CD4-positive, alpha-beta T cell treated with Interleukin-17A for 4 hours (primary cell): ENCODE data around the gene ME1.
"Not testable (repeated sequence)": the region's sequence is repeated elsewhere in the genome, so short reads cannot be mapped to it uniquely, and the experiment has no call there.

Experiments
- DNase-seq: peaks from one replicate; pipeline ENCODE4 v3.0.0-alpha.2; 2020; ENCODE audit warnings: mixed read lengths

ME1 gene

DNA sequence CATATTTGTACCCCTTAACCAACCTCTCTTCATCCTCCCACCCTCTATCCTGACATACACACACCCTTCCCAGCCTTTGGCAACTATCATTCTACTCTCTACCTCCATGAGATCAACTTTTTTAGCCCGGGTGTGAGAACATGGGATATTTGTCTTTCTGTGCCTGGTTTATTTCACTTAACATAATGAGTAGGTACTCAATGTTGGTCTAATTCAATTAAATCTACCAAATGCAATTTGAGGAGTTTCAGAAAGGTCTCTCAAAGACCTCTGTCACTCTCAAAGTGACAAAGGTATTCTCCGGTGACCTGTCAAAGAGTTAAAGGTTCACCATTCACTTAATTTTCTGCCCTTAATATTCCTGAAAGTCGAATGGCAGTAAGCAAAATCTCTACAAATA lies 87.7 kb downstream of the ME1 start:
- DNase-seq: no peak

DNA sequence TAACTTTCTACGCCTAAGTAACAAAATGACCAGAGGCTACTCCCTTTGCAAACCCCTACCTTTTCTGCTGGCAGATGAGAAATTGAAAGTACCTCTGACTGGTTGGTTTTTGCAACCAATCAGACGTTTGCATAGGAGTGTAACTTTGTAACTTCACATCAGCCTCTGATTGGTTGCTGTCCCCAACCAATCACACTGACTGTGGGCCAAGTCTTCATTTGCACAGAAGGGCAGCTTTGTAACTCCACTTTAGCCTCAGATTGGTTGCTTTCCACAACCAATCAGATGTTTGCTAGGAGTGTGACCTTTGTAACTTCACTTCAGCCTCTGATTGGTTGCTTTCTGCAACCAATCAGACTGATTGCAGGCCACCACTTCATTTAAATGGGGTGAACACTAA lies 89.1 kb downstream of the ME1 start:
- DNase-seq: no peak

DNA sequence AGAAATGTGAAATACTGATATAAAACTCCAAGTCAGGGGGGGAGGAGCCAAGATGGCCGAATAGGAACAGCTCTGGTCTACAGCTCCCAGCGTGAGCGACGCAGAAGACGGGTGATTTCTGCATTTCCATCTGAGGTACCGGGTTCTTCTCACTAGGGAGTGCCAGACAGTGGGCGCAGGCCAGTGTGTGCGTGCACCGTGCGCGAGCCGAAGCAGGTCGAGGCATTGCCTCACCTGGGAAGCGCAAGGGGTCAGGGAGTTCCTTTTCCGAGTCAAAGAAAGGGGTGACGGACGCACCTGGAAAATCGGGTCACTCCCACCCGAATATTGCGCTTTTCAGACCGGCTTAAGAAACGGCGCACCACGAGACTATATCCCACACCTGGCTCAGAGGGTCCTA lies 96.9 kb downstream of the ME1 start:
- DNase-seq: not testable (repeated sequence)

DNA sequence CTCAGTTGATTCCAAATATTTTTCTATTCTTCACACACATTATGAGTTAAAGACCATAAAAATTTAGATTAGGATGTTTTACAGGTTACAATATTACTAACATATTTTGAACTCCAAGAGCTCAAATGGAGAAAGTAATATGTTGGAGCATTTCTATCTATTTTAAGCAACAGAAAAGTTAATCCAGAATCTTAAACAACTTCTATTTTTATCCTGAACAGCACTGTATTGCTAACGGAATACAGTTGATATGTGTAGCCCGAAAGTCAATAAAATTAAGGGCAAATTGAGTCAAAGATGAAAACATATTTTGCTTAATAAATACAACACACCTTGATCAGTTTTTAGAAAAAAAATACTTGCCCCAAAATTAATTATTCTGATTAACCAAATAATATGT lies 97.4 kb downstream of the ME1 start:
- no peak for DNase-seq

DNA sequence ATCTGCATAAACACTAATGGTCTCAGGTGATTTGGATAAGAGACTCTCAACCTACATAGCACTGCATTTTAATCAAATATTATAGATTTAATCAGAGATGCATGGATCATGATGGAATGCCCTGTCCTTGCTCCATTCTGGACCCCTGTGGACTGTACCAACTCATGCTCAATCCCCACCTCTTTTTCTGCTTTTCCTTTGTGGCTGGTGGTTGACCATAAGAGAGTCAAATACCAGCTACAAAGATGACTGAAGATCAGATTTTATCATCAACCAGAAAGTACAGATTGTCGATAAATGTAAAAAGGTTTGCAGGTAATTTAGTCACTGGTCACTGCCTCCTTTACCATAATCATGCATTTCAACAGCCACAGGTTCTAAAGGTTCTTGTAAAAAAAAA lies 116.2 kb downstream of the ME1 start:
- no peak for DNase-seq

DNA sequence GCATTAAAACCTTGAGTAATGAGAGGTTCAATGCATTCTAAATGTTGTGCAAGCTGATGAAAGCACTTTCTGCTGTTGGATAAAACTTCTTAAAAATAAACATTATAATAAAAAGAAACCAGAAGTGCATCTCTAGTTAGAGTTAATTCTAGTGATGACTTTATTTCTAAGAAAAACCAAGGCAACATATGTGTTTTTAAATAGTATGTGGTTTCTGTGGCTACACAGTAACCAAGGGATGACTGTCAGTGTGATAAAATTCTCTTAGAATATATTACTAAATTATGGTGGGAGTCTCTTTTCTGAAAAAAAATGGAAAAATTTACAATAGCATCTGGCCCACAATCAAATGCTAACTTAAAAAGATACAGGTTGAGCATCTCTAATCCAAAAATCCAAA lies 117.0 kb downstream of the ME1 start:
- DNase-seq: no peak

DNA sequence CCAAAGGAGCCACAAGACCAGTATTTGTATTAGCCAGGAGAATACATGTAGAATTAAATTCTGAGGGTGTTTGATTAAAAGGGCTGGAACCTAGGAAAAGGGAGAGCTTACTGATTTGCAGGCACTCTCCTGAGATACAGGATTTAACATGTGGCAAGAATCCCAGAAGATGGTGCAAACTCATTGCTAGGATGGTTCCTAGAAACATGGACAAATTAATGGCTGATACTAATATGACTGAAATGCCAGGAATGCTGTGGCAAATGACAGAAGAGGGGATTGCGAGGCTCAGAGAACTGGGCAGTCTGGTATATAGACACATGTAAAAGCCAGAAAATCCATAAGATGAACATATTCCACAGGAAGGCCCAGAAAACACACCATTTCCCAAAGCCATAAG lies 119.6 kb downstream of the ME1 start:
- no peak for DNase-seq

DNA sequence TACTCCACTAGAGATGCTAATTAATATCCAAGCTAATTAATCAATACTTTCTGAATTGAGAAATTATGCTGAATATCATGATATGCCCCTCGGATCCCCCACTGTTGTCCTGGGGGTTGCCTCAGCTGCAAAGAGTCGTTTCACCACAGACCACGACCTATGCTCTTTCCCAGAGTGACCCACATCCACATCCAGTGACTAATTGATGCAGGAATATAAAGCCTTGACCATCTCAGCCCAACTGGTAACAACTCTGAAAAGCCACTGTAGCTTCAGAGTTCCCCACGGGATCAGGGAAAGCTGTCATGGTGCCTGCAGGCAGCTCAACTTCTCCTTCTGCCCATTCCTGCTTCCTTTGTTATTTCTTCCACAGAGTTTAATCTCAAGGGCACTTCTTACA lies 120.8 kb downstream of the ME1 start:
- no peak for DNase-seq

DNA sequence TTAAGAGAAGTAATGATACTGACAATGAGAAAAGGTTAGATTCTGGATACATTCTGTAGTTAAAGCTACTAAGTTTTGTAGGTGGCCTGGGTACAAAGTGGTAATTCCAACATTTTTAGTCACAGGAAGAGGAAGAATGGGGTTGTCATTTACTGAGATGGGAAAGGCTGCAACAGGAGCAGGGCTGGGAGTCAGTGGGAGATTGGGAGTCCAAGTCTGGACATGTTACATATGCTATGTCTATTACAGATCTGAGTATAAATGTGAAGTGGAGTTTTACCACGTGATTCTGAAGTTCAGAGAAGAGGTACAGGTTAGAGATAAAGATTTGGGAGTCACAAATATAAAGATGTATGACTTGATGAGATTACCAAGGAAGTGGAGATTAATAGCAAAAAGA lies 121.5 kb downstream of the ME1 start:
- DNase-seq: no peak

DNA sequence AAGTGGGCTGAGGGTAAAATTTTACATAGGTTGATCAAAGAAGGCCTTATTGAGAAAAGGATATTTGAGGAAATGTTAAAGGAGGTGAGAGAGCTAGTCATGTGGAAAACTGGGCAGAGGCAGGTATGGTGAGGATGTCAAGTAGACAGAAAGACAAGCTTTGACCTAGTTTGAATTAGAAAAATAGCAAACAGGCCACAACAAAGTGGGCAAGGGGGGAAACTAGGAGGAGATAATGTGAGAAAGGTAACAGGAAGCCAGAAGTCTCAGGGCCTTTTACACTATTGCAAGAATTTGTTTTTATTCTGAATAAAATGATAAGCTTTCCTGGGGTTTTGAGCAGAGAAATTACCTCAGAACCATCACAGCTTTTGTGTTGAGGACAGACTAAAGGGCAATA lies 122.0 kb downstream of the ME1 start:
- DNase-seq: no peak

DNA sequence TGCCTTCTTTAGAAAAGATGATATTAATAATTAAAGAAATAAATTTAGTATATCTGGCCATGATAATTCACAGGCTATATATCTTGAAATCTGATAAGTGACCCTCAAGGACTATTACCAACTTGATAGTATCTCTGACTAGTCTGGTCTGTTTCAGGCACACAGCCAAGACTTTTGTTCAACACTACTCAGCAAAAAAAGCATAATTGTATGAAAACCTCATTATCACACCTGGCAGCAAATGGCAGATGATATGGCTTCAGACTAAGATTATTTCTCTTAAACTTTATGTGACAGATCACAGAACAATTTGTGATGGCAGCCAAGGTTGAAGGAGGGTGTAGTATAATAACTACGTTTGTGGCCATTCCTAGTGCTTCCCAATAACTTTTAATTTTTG lies 123.0 kb downstream of the ME1 start:
- no peak for DNase-seq

DNA sequence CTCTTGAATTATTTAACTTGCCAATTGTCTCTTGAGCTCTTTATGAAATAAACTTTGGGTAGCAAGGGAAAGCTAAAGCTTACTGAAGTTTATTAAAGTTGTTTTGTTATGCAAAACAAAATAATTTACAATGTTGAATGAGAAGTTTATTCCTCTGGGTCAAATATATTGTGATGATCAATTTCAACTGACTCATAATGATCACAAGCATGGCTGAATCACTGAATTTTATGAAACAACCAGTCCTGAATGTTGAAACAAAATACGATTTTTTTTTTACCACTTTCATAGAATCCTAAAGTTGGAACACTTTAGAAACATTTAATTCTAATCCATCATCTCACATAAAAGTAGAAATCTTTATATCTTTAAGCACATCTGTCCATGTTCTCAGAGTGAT lies 127.4 kb downstream of the ME1 start:
- DNase-seq: no peak

DNA sequence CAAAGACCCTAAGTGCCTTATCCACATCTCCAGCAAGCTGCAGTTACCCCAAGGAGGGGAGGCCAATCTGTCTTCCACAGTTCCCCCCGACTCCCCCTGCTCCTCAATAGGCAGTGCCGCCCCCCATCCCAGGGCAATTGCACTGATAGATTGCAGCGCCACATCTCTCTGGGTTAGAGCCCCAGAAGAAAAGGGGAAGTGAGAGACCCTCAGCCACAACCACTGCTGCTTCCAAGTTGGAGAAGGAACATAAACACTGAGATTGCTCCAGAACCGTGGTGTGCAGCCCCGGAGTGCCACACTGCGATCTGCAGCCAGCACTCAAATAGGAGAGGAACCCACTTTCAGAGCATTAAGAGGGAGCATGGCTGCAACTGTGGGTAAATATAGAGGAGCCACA lies 136.2 kb downstream of the ME1 start:
- DNase-seq: no peak

DNA sequence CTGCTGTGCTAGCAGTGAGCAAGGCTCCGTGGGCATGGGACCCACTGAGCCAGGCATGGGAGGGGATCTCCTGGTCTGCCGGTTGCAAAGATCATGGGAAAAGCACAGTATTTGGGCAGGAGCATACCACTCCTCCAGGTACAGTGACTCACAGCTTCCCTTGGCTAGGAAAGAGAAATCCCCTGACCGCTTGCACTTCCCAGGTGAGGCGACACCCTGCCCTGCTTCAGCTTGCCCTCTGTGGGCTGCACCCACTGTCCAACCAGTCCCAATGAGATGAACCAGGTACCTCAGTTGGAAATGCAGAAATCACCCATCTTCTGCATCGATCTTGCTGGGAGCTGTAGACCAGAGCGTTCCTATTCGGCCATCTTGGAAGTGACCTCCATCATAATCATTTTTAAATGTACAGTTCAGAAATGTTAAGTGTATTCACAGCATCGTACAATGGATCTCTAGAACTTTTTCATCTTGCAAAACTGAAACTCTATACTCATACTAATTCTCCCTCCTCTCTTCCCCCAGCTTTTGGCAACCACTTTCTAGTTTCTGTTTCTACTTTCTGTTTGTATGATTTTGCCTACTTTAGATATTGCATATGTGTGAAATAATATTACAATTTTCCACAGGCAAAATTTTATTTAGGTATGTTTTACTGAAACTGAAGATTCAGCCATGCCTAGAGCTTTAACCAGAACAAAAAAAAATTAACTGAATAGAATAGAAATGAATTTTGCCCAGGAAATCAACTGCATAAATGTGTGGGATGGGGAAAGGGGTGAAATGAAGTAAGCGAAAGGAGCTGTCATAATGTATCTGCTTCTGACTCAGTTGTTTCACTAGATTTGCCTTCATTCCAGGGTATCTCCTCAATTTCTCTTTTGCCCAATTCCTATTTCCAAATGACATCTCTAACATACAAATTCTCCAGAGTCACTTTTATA lies 137.7 kb downstream of the ME1 start:
- DNase-seq: no peak

DNA sequence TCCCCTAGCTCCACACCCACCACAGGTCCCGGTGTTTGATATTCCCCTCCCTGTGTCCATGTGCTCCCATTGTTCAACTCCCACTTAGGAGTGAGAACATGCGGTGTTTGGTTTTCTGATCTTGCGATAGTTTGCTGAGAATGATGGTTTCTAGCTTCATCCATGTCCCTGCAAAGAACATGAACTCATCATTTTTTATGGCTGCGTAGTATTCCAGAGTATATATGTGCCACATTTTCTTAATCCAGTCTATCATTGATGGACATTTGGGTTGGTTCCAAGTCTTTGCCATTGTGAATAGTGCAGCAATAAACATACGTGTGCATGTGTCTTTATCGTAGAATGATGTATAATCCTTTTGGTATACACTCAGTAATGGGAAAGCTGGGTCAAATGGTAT lies 143.6 kb downstream of the ME1 start:
- DNase-seq: not testable (repeated sequence)

DNA sequence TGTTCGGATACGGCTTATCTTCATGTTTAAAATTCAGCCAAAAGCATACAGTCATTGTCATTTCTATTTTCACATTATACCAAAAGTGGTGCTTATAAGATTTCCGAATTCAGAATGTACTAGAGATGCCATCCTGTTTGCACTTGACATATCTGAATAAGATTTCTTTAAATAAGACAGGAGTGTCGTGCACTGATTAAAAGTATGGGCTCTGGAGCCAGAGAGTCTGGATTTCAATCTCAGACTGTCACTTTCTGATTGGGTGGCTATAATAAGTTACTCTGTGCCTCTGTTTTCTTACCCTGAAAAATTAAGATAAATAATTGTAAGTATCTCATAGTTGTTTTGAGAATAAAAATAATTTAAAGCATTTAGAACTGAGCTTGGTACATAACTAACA lies 144.9 kb downstream of the ME1 start:
- no peak for DNase-seq

DNA sequence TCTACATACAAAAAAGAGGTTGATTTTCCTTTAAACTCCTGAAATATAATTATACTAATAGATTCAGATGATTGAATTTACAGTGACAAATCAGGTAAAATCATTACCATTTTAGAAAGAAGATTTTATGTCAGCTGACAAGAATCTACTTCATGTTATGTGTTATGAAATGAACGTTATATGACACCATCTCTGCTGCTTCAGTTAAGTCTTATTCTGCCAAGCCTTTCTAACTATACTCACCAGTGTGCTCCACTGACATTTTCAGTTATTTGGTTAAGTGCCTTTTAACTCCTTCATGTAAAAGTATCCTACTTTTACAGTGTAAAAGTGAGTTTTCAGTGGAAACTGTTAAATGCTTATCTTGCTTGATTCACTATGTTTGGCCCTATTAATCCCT lies 157.3 kb downstream of the ME1 start:
- no peak for DNase-seq

DNA sequence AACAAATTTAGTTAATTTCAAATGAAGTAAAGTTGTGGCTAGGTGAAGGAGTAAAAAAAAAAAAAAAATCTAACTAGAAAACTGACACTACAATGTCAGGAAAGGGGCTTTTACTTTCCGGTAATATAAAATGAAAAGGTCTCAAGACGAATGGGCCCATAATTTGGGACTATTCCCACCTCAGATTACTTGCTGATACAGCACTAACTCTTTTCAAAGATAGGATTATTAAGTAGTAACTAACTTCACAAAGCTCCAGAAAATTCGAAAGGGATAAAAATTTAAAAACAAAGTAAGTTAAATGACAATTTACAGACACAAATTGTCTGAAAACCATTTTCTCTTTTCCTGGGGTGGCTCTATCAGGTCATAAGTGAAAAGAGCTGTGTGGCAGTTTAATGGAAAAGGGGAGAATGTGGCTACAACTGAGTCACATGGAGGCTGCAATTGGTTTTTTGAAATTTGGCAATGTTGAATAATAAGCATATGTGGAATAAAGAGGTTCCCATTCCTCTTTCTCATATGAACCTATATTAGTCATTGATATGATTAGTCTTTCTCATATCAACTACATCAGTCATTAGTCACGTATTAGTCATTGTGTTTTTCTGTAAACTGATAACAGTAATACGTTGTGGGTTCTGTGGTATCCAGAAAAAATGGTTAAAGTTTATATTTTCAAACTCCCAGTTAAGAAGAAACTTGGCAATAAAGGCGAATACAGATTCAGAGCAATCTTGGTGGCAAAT lies 159.7 kb downstream of the ME1 start:
- no peak for DNase-seq

DNA sequence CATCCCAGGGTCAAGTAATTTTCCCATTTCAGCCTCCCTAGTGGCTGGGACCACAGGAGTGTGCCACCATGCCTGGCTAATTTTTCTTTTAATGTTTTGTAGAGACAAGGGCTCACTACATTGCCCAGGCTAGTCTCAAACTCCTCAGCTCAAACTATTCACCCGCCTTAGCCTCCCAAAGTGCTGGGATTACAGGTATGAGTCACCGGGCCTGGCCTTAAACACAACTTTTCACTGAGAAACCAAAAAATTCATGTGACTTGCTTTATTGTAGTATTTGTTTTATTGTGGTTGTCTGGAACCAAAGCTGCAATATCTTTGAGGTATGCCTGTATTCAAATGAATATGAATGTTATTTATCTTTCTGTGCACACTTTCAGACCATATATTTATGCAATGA lies 165.5 kb downstream of the ME1 start:
- no peak for DNase-seq

DNA sequence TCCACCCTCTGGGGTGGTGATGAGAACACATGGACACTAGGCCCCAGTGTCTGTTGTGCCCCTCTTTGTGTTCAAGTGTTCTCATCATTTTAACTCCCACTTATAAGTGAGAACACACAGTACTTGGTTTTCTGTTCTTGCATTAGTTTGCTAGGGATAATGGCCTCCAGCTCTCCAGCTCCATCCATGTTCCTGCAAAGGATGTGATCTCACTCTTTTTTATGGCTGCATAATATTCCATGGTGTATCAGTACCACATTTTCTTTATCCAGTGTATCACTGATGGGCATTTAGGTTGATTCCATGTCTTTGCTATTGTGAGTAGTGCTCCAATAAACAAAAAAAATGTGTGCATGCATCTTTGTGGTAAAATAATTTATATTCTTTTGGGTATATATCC lies 170.3 kb downstream of the ME1 start:
- no peak for DNase-seq

DNA sequence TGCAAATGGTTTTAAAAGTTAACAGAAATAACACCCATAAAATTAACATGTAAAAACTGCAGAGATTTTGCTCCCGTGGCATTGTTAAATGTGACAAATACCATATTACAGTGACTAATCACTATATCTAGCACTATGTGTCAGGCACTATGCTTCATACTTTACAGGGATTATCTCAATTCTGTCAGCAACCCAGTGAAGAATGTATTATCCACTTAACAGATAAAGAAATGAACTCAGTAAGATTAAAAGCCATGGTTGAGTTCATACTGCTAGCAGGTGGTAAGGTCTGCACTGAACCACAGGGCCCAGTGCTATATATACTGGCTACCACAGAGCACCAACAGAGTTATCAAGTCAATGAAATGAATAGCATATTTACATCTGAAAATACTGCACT lies 172.3 kb downstream of the ME1 start:
- no peak for DNase-seq

DNA sequence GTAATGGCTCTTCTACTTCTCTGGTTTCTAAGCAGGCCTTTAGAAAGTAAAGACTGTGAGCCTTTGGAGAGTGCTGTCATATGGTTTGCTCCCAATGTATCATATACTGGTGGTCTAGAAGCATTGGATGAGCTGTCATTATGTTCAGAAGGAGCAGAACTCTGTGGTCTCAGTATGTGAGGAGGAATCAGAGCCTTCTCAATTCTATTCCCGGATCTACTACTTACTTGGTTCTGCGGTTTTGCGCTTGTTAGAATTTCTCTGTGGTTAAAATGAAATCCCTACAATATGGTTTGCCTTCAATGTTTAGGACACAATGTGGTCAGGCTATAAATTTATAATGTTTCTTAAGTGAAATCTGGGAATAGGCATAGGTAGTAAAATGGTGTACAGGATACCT lies 173.1 kb downstream of the ME1 start:
- DNase-seq: no peak

DNA sequence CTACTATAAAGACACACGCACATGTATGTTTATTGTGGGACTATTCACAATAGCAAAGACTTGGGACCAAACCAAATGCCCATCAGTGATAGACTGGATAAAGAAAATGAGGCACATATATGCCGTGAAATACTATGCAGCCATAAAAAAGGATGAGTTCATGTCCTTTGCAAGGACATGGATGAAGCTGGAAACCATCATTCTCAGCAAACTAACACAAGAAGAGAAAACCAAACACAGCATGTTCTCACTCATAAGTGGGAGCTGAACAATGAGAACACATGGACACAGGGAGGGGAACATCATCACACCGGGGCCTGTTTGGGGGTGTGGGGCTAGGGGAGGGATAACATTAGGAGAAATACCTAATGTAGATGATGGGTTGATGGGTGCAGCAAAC lies 174.1 kb downstream of the ME1 start:
- not testable (repeated sequence) for DNase-seq

DNA sequence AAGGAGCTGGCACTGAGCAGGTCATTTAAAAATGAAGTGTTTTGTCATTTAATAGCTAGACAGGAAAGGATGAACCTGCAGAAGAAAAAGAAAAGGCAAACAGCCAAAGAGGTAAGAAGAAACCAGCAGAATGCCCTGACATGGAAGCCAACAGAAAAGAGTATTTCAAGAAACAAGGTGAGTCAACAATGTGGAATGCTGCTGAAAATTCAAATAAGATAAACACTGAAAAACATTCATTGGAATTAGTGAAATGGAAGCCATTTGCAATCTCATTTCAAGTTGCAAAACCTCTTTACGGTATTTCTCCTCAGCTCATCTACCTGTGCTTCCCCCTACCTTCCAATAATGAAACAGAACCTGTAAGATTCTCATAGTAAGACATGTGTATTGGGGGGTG lies 178.1 kb downstream of the ME1 start:
- no peak for DNase-seq
